DMS79 treated with DMSO at 0.1 percent for 48 hours (cell line): ENCODE measurements around the gene CCDC88B.

Experiments used
- DNase-seq: peaks from one replicate; lab custom pipeline; 2025; lab: John Stamatoyannopoulos, UW

The CCDC88B gene

GRCh38 chr11:64347193-64347867 lies 7.3 kb downstream of the CCDC88B start:
- no peak for DNase-seq

- no peak for DNase-seq
These were observed 8.5 kb downstream of the CCDC88B start for GRCh38 chr11:64348383-64349024.

- DNase-seq, result no peak
These were observed 9.0 kb downstream of the CCDC88B start for GRCh38 chr11:64349025-64349387.

GRCh38 chr11:64349404-64349803 lies 9.4 kb downstream of the CCDC88B start:
- DNase-seq, result no peak

- DNase-seq, result no peak
These were observed 11.2 kb downstream of the CCDC88B start for GRCh38 chr11:64351136-64351631.

GRCh38 chr11:64352099-64352994 lies 12.3 kb downstream of the CCDC88B start:
- peak; percentile 37 for DNase-seq

GRCh38 chr11:64352995-64353714 lies 13.2 kb downstream of the CCDC88B start:
- peak; percentile 51 for DNase-seq

GRCh38 chr11:64353715-64354506 lies 13.9 kb downstream of the CCDC88B start:
- no peak for DNase-seq

GRCh38 chr11:64355078-64355940 lies 15.3 kb downstream of the CCDC88B start:
- peak; percentile 74 for DNase-seq

- DNase-seq, result peak; percentile 15
These were observed 16.8 kb downstream of the CCDC88B start for GRCh38 chr11:64356498-64357411.

- DNase-seq, result no peak
These were observed 17.4 kb downstream of the CCDC88B start for GRCh38 chr11:64357446-64357845.

GRCh38 chr11:64357904-64358535 lies 18.0 kb downstream of the CCDC88B start:
- DNase-seq, result no peak

- no peak for DNase-seq
These were observed 18.5 kb downstream of the CCDC88B start for GRCh38 chr11:64358536-64358906.

- DNase-seq, result peak; percentile 64
These were observed 19.1 kb downstream of the CCDC88B start, which contains the start of gene RPS6KA4 for GRCh38 chr11:64358907-64359711. RPS6KA4 (plus strand) TSS chr11:64359162; CDS start chr11:64359236, 74 bp downstream.

- no peak for DNase-seq
These were observed 19.9 kb downstream of the CCDC88B start for GRCh38 chr11:64359712-64360445.

GRCh38 chr11:64360448-64360921 lies 20.5 kb downstream of the CCDC88B start:
- DNase-seq, result peak; percentile 50

GRCh38 chr11:64361659-64362058 lies 21.7 kb downstream of the CCDC88B start:
- no peak for DNase-seq
